T-cell (primary cell): ENCODE results near the gene ACACA. TPM values are rescaled to one million over a fixed set of nuclear protein-coding genes. Genes with fewer than 3 reads are reported as not detected.

Source experiments
- ATAC-seq, 4 experiments: fragments of 200-7000 bp in 3 of 4; fragments of 150-1000 bp in 1 of 4; cut with Tn5 transposase; replicated peaks in 1 of 4; 1 replicate in 3 of 4; 2 replicates in 1 of 4; pipeline ENCODE4 v1.10.0; 2021; ENCODE audit warnings: moderate library complexity in 3 of 4, mild to moderate bottlenecking in 2 of 4, moderate number of reproducible peaks in 1 of 4
- CTCF ChIA-PET, 2 donors: fragments of 300-600 bp; sonication (Branson Sonifier 250); formaldehyde crosslinking; loops; one replicate each; lab custom pipeline; 2022; ENCODE audit warnings: antibody characterized with exemption in 2 of 2; lab: Charles Lee
- POLR2A ChIA-PET, 2 donors: fragments of 300-600 bp; sonication (Branson Sonifier 250); formaldehyde crosslinking; loops; one replicate each; lab custom pipeline; 2022; ENCODE audit warnings: antibody characterized with exemption in 2 of 2; lab: Charles Lee
- DNase-seq, 35 experiments: peaks; one replicate each; pipeline versions ENCODE4 v3.0.0 to v3.0.0-alpha.2; 2013 to 2023
- H3K27ac ChIP-seq: one replicate; pipeline ENCODE4 v1.5.1; 2013; ENCODE audit warnings: low read length
- H3K27me3 ChIP-seq, 2 experiments: replicated peaks in 1 of 2; 1 replicate in 1 of 2; 2 replicates in 1 of 2; pipeline versions ENCODE4 v1.6.1 to v1.7.0; 2013; ENCODE audit warnings: low read length in 1 of 2, mixed read lengths in 1 of 2; ENCODE audit not compliant: control insufficient read depth in 2 of 2, insufficient read depth in 2 of 2; ENCODE audit errors: extremely low read depth in 1 of 2
- H3K36me3 ChIP-seq, 2 donors: 1 replicate in 1 of 2; 2 replicates in 1 of 2; pipeline versions ENCODE4 v1.6.1 to v1.7.0; 2013; ENCODE audit warnings: low read length in 1 of 2; ENCODE audit not compliant: control insufficient read depth in 2 of 2, insufficient read depth in 1 of 2; ENCODE audit errors: extremely low read depth in 1 of 2
- H3K4me1 ChIP-seq, 2 experiments: 1 replicate in 1 of 2; 2 replicates in 1 of 2; pipeline versions ENCODE4 v1.6.1 to v1.7.0; 2013; ENCODE audit warnings: low read length in 2 of 2, mixed read lengths in 1 of 2; ENCODE audit not compliant: insufficient read depth in 2 of 2, control insufficient read depth in 1 of 2; ENCODE audit errors: extremely low read depth in 1 of 2
- H3K4me3 ChIP-seq, 2 donors: 1 replicate in 1 of 2; 2 replicates in 1 of 2; pipeline versions ENCODE4 v1.5.1 to v1.7.0; 2013; ENCODE audit warnings: mild to moderate bottlenecking in 2 of 2, low read length in 1 of 2, moderate library complexity in 1 of 2; ENCODE audit not compliant: control insufficient read depth in 1 of 2; ENCODE audit errors: extremely low read depth in 1 of 2
- H3K9me3 ChIP-seq: 2 replicates; pipeline ENCODE4 v1.7.0; 2013
- H3K27ac Mint-ChIP-seq, 2 donors: one replicate each; pipeline ENCODE4 v1.8.0; 2020 to 2021; ENCODE audit warnings: mild to moderate bottlenecking in 2 of 2, mixed read lengths in 2 of 2
- H3K27me3 Mint-ChIP-seq, 2 donors: one replicate each; pipeline ENCODE4 v1.8.0; 2021 to 2022; ENCODE audit warnings: mixed read lengths in 2 of 2
- H3K36me3 Mint-ChIP-seq: one replicate; pipeline ENCODE4 v1.8.0; 2021; ENCODE audit warnings: mixed read lengths
- H3K4me1 Mint-ChIP-seq, 3 donors: one replicate each; pipeline ENCODE4 v1.8.0; 2020 to 2022; ENCODE audit warnings: mixed read lengths in 3 of 3, mild to moderate bottlenecking in 1 of 3
- H3K4me3 Mint-ChIP-seq, 3 donors: one replicate each; pipeline ENCODE4 v1.8.0; 2020 to 2022; ENCODE audit warnings: mild to moderate bottlenecking in 3 of 3, mixed read lengths in 3 of 3, moderate library complexity in 3 of 3
- H3K9me3 Mint-ChIP-seq, 3 donors: one replicate each; pipeline ENCODE4 v1.8.0; 2020 to 2022; ENCODE audit warnings: mixed read lengths in 3 of 3
- WGBS: methylation state at CpG from one replicate; pipeline ENCODE4 v1.1.5; 2013; ENCODE audit warnings: missing lambda C conversion rate; ENCODE audit not compliant: insufficient coverage; 5-methylcytosine and 5-hydroxymethylcytosine counted together
- total RNA-seq, 35 experiments: library from RNA in 6 of 35; stranded (reverse) in 6 of 35; fragments of 120-200 nt in 1 of 35; gene quantifications; one replicate each; pipeline versions ENCODE4 v1.2.1 to v1.2.4 and lab custom pipeline; 2013 to 2026

ACACA gene
- total RNA-seq, 5 donors from 2014 or later (not counting 1 experiment from before 2014, with no cell fraction given) = 15.9 to 30.2 (median 18.0) TPM

- Mint-ChIP-seq H3K4me3 (no peak overlapping the region), H3K27ac (no peak overlapping the region), H3K9me3 (no peaks in the 10 kb centered on the region), H3K4me1 (no peaks in the 10 kb centered on the region), H3K36me3 (peaks cover 49% of the 10 kb centered on the region), H3K27me3 (no peaks in the 10 kb centered on the region)
- ATAC-seq (no peak), DNase-seq (no peak)
- Histone ChIP-seq H3K4me3 (no peak overlapping the region), H3K36me3 (peaks cover 20 to 37% of the 10 kb centered on the region in 2 donors), H3K9me3 (no peaks in the 10 kb centered on the region), H3K27ac (no peak overlapping the region), H3K4me1 (no peaks in the 10 kb centered on the region), H3K27me3 (no peaks in the 10 kb centered on the region)
- POLR2A ChIA-PET = no interaction called here
- CTCF ChIA-PET = no interaction called here
- 97% methylated on average over 6 of the region's 8 CpGs for WGBS
These were observed 351.7 kb downstream of the ACACA start for GRCh38 chr17:37054894-37055293.

- H3K27ac ChIP-seq = no peak overlapping the region
- no peaks in the 10 kb centered on the region for H3K27me3 ChIP-seq
- DNase-seq (no peak), ATAC-seq (no peak)
- H3K36me3 Mint-ChIP-seq = peaks cover 52% of the 10 kb centered on the region
- H3K36me3 ChIP-seq = peaks cover 20 to 38% of the 10 kb centered on the region in 2 donors
- ChIA-PET POLR2A (no interaction called here), CTCF (no interaction called here)
- no peaks in the 10 kb centered on the region for H3K9me3 ChIP-seq
- no peak overlapping the region for H3K4me3 Mint-ChIP-seq
- no peaks in the 10 kb centered on the region for H3K9me3 Mint-ChIP-seq
- H3K4me1 Mint-ChIP-seq = peaks cover 6 to 8% (median 6%) of the 10 kb centered on the region in 3 donors
- WGBS = 98% methylated on average over 5 of the region's 6 CpGs
- H3K27ac Mint-ChIP-seq = peak overlapping the region in 1 of 2 donors; percentile 58
- H3K27me3 Mint-ChIP-seq = no peaks in the 10 kb centered on the region
- peaks cover 0 to 2% of the 10 kb centered on the region in 2 experiments for H3K4me1 ChIP-seq
- H3K4me3 ChIP-seq = no peak overlapping the region
These were observed 354.2 kb downstream of the ACACA start for GRCh38 chr17:37052450-37052849.

- Histone ChIP-seq H3K27ac (no peak overlapping the region), H3K4me1 (peaks cover 0 to 6% of the 10 kb centered on the region in 2 experiments), H3K27me3 (no peaks in the 10 kb centered on the region), H3K9me3 (no peaks in the 10 kb centered on the region), H3K4me3 (no peak overlapping the region), H3K36me3 (peaks cover 15 to 36% of the 10 kb centered on the region in 2 donors)
- Mint-ChIP-seq H3K4me3 (no peak overlapping the region), H3K9me3 (no peaks in the 10 kb centered on the region), H3K27ac (peak overlapping the region in 1 of 2 donors; percentile 58), H3K36me3 (peaks cover 48% of the 10 kb centered on the region), H3K4me1 (peaks cover 7 to 10% (median 7%) of the 10 kb centered on the region in 3 donors), H3K27me3 (no peaks in the 10 kb centered on the region)
- ChIA-PET CTCF (no interaction called here), POLR2A (no interaction called here)
- WGBS = 100% methylated on average over 1 of the region's 3 CpGs
- ATAC-seq = no peak
- DNase-seq = no peak
These were observed 354.8 kb downstream of the ACACA start for GRCh38 chr17:37051833-37052232.

- peaks cover 7 to 10% (median 7%) of the 10 kb centered on the region in 3 donors for H3K4me1 Mint-ChIP-seq
- no peak for DNase-seq
- H3K27ac ChIP-seq = no peak overlapping the region
- no peaks in the 10 kb centered on the region for H3K9me3 ChIP-seq
- H3K4me3 ChIP-seq = no peak overlapping the region
- no peak for ATAC-seq
- WGBS = 88% methylated on average over 1 of the region's 5 CpGs
- POLR2A ChIA-PET = no interaction called here
- H3K27me3 Mint-ChIP-seq = no peaks in the 10 kb centered on the region
- H3K27ac Mint-ChIP-seq = no peak overlapping the region
- H3K36me3 Mint-ChIP-seq = peaks cover 43% of the 10 kb centered on the region
- CTCF ChIA-PET = no interaction called here
- peaks cover 14 to 33% of the 10 kb centered on the region in 2 donors for H3K36me3 ChIP-seq
- H3K4me1 ChIP-seq = peaks cover 0 to 6% of the 10 kb centered on the region in 2 experiments
- no peaks in the 10 kb centered on the region for H3K9me3 Mint-ChIP-seq
- H3K27me3 ChIP-seq = no peaks in the 10 kb centered on the region
- no peak overlapping the region for H3K4me3 Mint-ChIP-seq
These were observed 355.3 kb downstream of the ACACA start for GRCh38 chr17:37051381-37051780.

- WGBS = 98% methylated on average over 5 of the region's 5 CpGs
- Mint-ChIP-seq H3K27ac (no peak overlapping the region), H3K9me3 (no peaks in the 10 kb centered on the region), H3K36me3 (peaks cover 39% of the 10 kb centered on the region), H3K4me3 (no peak overlapping the region), H3K4me1 (peaks cover 7 to 10% (median 7%) of the 10 kb centered on the region in 3 donors), H3K27me3 (no peaks in the 10 kb centered on the region)
- Histone ChIP-seq H3K27me3 (no peaks in the 10 kb centered on the region), H3K4me1 (peaks cover 0 to 6% of the 10 kb centered on the region in 2 experiments), H3K4me3 (no peak overlapping the region), H3K27ac (no peak overlapping the region), H3K36me3 (peaks cover 15 to 30% of the 10 kb centered on the region in 2 donors), H3K9me3 (no peaks in the 10 kb centered on the region)
- ATAC-seq (no peak), DNase-seq (no peak)
- POLR2A ChIA-PET = no interaction called here
- CTCF ChIA-PET = interaction anchor here in 1 of 2 donors (0.5 kb wide), 1 partner anchor 1103 kb away, joined by 3 read pairs; no protein-coding TSS in a partner anchor
These were observed 355.7 kb downstream of the ACACA start for GRCh38 chr17:37050920-37051319.

- H3K27me3 ChIP-seq = no peaks in the 10 kb centered on the region
- no peaks in the 10 kb centered on the region for H3K9me3 ChIP-seq
- no peak for DNase-seq
- Mint-ChIP-seq H3K27me3 (no peaks in the 10 kb centered on the region), H3K4me3 (no peak overlapping the region), H3K27ac (no peak overlapping the region), H3K4me1 (peaks cover 7 to 10% (median 9%) of the 10 kb centered on the region in 3 donors), H3K36me3 (peaks cover 25% of the 10 kb centered on the region), H3K9me3 (no peaks in the 10 kb centered on the region)
- POLR2A ChIA-PET = no interaction called here
- H3K4me1 ChIP-seq = peaks cover 0 to 6% of the 10 kb centered on the region in 2 experiments
- WGBS = 100% methylated on average over 2 of the region's 5 CpGs
- no peak overlapping the region for H3K4me3 ChIP-seq
- H3K27ac ChIP-seq = no peak overlapping the region
- CTCF ChIA-PET = interaction anchor here (0.6 to 1.2 kb wide), 6 partner anchors 26 to 448 kb away, joined by 3 read pairs; partner anchors contain the start of gene MRM1 (in 2 of the 2)
- peaks cover 9 to 43% of the 10 kb centered on the region in 2 donors for H3K36me3 ChIP-seq
- no peak for ATAC-seq
These were observed 357.8 kb downstream of the ACACA start for GRCh38 chr17:37048811-37049210.
